Activated naive CD8-positive, alpha-beta T cell (primary cell): Measurements from ENCODE around the gene TMEM38A.
"Not testable (repeated sequence)": the region's sequence is repeated elsewhere in the genome, so short reads cannot be mapped to it uniquely, and the experiment has no call there.

Experiments
- H3K27ac Mint-ChIP-seq: one replicate; pipeline ENCODE4 v1.8.0; 2021; ENCODE audit warnings: mixed read lengths
- H3K27me3 Mint-ChIP-seq: one replicate; pipeline ENCODE4 v1.8.0; 2021; ENCODE audit warnings: mixed read lengths
- H3K36me3 Mint-ChIP-seq: one replicate; pipeline ENCODE4 v1.8.0; 2021; ENCODE audit warnings: mixed read lengths
- H3K4me1 Mint-ChIP-seq: one replicate; pipeline ENCODE4 v1.8.0; 2021; ENCODE audit warnings: low read depth, mixed read lengths
- H3K4me3 Mint-ChIP-seq: one replicate; pipeline ENCODE4 v1.8.0; 2021; ENCODE audit warnings: mild to moderate bottlenecking, mixed read lengths
- H3K9me3 Mint-ChIP-seq: one replicate; pipeline ENCODE4 v1.8.0; 2021; ENCODE audit warnings: low read depth, mixed read lengths

TMEM38A gene

DNA sequence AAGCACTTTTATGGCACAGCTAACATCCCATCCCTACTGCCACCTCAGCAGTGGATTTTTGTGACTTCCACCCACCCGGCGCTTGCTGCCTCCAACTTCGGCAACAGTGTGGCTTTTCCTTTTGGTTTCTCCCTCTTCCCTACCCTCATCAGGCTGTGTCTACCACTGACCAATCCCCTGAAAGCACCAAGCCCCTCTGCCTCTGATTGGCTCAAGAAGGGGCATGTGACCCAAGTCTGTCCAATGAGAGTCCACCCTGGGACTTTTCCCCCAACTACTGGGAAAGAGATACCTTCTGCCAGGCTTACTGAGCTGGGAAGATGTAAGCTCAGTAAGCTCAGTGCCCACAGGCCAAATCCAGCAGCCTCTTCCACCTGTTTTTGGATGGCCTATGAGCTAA is 6.8 kb upstream of the TMEM38A start:
- no peak overlapping the region for H3K27ac Mint-ChIP-seq
- H3K4me1 Mint-ChIP-seq: peaks cover 39% of the 10 kb centered on the region
- H3K36me3 Mint-ChIP-seq: peaks cover 12% of the 10 kb centered on the region
- H3K9me3 Mint-ChIP-seq: no peaks in the 10 kb centered on the region
- no peak overlapping the region for H3K4me3 Mint-ChIP-seq
- H3K27me3 Mint-ChIP-seq: no peaks in the 10 kb centered on the region

DNA sequence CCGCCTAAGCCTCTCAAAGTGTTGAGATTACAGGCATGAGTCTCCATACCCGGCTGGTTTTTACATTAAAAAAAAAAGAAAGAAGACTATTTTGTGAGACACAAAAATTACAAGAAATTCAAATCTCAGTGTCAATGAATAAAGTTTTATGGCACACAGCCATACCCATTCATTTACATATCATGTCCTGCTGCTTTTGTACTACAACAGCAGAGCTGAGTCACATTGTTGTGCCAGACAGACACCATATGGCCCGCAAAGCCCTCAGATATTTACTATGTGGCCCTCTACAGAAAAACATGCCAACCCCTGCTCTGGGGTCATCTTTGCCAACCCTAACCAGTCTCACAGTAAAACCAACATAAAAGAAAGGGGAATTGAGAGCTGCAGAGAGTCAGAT is 6.3 kb upstream of the TMEM38A start:
- no peak overlapping the region for H3K4me3 Mint-ChIP-seq
- H3K27me3 Mint-ChIP-seq: no peaks in the 10 kb centered on the region
- H3K36me3 Mint-ChIP-seq: peaks cover 12% of the 10 kb centered on the region
- H3K4me1 Mint-ChIP-seq: peaks cover 38% of the 10 kb centered on the region
- H3K9me3 Mint-ChIP-seq: no peaks in the 10 kb centered on the region
- H3K27ac Mint-ChIP-seq: no peak overlapping the region

DNA sequence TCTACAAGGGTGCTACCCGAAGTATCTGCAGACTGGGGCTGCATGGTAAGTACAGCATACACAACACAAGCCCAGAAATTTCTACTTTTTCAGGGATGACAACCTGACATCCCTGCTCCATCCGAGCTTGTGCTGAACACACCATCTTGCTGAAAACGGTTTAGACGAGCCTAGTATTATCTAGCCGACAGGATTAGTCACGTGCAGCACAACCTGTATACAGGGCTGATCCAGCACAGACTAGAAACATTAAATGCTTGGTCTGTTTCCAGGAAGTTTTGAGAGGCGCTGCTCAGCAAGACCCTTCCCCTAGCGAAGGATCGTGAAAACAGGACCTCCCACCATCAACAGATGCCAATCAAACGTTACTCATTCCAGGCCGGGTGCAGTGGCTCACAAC is 5.2 kb upstream of the TMEM38A start:
- no peaks in the 10 kb centered on the region for H3K27me3 Mint-ChIP-seq
- no peaks in the 10 kb centered on the region for H3K9me3 Mint-ChIP-seq
- no peak overlapping the region for H3K4me3 Mint-ChIP-seq
- H3K27ac Mint-ChIP-seq: no peak overlapping the region
- H3K4me1 Mint-ChIP-seq: peaks cover 31% of the 10 kb centered on the region
- H3K36me3 Mint-ChIP-seq: peaks cover 12% of the 10 kb centered on the region

DNA sequence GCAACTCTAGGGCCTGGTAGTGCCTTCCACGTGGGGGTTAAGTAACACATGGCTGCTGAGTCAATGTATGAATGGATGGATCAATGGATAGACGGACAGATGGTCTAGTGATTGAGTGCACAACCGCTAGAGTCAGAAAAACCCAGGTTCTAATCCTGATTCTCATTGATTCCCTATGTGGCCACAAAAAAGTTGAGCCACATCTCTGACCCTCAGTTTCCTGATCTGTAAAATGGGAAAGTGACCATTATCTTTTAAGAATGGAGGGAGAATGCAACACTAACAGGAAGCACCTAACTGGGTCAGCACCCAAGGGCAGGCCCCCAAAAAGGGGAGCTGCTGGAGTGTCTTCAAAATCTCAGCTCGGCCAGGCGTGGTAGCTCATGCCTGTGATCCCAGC is 3.6 kb upstream of the TMEM38A start:
- peaks cover 39% of the 10 kb centered on the region for H3K4me1 Mint-ChIP-seq
- H3K36me3 Mint-ChIP-seq: peaks cover 7% of the 10 kb centered on the region
- no peaks in the 10 kb centered on the region for H3K27me3 Mint-ChIP-seq
- peak overlapping the region; percentile 45 for H3K4me3 Mint-ChIP-seq
- H3K9me3 Mint-ChIP-seq: no peaks in the 10 kb centered on the region
- H3K27ac Mint-ChIP-seq: no peak overlapping the region

DNA sequence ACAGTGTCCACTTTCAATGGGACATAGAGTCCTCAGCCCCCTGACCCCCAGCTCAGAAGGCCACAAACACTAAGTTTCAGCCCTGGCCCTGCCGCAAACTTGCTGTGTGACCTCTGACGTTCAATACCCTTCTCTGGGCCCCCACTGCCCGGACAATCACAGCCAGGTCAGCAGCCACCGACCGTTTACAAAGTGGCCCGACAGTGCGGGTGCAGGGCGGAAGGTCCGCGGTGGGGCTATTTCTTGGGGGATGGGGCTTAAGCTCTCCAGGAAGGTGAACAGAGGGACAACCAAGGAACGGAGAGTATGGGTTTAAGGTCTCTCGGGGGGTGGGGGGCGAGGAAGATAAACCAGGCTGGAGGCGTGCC is 1.5 kb upstream of the TMEM38A start:
- peak overlapping the region; percentile 97 for H3K27ac Mint-ChIP-seq
- peak overlapping the region; percentile 99 for H3K4me3 Mint-ChIP-seq
- H3K27me3 Mint-ChIP-seq: no peaks in the 10 kb centered on the region
- no peaks in the 10 kb centered on the region for H3K9me3 Mint-ChIP-seq
- H3K4me1 Mint-ChIP-seq: peaks cover 38% of the 10 kb centered on the region
- H3K36me3 Mint-ChIP-seq: peaks cover 3% of the 10 kb centered on the region

DNA sequence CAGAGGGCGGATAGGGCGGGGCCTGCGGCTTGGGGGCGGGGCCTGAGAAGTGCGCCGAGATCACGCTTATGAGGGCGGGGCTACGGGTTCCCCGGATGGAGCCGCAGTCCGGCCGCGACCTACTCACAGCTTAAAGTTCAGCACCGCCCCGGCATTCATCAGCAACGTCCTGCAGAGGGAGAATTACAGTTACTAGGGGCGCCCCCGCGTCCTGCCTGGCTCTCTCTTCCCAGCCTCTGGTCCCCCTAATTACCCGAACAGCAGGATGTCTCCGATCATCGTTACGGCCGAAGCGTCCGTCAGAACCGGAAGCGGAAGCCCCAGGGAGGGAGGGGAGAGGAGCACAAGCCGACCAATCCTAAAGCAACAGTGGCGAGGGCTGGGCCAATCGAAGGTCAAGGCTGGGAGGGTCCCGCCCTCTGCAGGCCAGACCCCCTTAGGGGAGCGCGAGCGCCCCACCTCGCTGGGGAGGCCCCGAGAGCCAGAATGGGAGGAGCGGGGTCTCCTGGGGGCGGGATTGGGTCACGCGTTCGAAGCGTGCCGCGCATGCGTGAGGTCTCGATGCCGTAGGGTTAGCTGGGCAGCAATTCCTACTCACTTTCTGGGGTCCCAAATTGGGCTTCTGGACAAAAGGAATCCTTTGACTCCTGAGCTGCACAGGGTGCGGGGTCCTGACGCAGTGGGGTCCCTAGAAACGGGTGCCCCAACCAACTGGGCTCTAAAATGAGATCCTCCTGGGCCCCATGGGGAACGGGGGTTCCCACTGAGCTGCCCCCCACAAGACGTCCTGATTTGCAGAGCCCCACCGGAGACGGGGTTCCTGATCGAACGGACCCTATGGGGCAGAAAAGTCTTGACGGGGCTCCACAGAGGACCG is 869 bp upstream of the TMEM38A start, which contains the start of gene SMIM7:
TSS of gene SMIM7 (minus strand) at position 313 of the 877 bp plus-strand sequence. CDS start at position 279, 34 bp downstream.
- Mint-ChIP-seq H3K4me1 (peaks cover 38% of the 10 kb centered on the region), H3K36me3 (peaks cover 3% of the 10 kb centered on the region), H3K27ac (peak within 1 kb of the TSS; percentile 97), H3K9me3 (no peaks in the 10 kb centered on the region), H3K4me3 (peak within 1 kb of the TSS; percentile 99), H3K27me3 (no peaks in the 10 kb centered on the region)

DNA sequence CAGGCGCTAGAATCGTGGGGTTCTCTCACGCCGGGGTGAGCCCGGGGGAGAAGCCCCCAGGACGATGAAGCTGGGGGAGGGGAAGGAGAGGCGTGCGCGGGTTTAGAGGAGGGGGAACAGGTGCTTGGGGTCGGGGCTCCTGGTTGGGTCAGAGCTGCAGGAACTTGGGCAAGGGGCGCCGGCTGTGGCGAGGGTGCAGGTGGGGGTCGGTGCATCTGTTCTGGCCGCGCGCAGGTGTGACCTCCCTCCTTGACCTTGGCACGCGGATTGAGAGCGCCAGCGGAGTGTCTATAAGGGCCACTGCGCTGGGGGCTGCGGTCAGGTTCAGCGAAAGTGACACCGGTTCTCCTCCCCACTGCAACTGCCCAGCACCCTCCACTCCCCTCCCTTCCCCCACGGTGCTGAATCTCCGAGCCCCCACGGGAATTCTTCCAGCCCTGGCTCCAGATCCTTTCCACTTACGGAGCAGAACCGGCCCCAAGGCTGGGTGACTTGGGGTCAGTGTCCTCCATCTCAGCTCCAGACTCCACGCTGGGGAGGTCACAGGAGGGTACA is 618 bp downstream of the TMEM38A start:
- Mint-ChIP-seq H3K27me3 (no peaks in the 10 kb centered on the region), H3K27ac (peak overlapping the region; percentile 66)

DNA sequence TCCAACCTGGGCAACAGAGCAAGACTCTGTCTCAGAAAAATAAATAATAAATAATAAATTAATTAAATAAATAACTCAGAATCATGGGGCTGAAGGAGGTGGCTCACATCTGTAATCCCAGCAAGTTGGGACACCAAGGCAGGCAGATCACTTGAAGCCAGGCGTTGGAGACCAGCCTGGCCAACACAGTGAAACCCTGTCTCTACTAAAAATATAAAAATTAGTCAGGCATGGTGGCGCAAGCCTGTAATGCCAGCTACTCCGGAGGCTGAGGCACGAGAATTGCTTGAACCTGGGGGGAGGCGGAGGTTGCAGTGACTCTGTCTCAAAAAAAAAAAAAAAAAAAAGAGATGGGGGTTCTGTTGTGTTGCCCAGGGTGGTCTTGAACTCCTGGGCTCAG is 7.2 kb downstream of the TMEM38A start:
- Mint-ChIP-seq H3K4me1 (peaks cover 3% of the 10 kb centered on the region), H3K36me3 (no peaks in the 10 kb centered on the region), H3K4me3 (no peak overlapping the region), H3K27me3 (no peaks in the 10 kb centered on the region), H3K27ac (no peak overlapping the region), H3K9me3 (no peaks in the 10 kb centered on the region)

More for the DNA sequence above, 618 bp downstream of the TMEM38A start:
- H3K36me3 Mint-ChIP-seq: peaks cover 3% of the 10 kb centered on the region
- H3K4me1 Mint-ChIP-seq: peaks cover 32% of the 10 kb centered on the region
- no peaks in the 10 kb centered on the region for H3K9me3 Mint-ChIP-seq
- H3K4me3 Mint-ChIP-seq: peak overlapping the region; percentile 83

DNA sequence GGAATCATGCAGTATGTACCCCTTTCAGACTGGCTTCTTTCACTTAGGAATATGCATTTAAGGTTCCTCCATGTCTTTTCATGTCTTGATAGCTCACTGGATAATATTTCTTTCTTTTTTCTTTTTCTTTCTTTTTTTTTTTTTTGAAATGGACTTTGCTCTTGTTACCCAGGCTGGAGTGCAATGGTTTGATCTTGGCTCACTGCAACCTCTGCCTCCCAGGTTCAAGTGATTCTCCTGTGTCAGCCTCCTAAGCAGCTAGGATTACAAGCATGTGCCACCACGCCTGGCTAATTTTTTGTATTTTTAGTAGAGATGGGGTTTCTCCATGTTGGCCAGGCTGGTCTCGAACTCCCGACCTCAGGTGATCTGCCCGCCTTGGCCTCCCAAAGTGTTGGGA is 7.8 kb downstream of the TMEM38A start:
- H3K4me3 Mint-ChIP-seq, H3K36me3 Mint-ChIP-seq, H3K4me1 Mint-ChIP-seq, H3K27me3 Mint-ChIP-seq, H3K9me3 Mint-ChIP-seq, H3K27ac Mint-ChIP-seq: not testable (repeated sequence)

DNA sequence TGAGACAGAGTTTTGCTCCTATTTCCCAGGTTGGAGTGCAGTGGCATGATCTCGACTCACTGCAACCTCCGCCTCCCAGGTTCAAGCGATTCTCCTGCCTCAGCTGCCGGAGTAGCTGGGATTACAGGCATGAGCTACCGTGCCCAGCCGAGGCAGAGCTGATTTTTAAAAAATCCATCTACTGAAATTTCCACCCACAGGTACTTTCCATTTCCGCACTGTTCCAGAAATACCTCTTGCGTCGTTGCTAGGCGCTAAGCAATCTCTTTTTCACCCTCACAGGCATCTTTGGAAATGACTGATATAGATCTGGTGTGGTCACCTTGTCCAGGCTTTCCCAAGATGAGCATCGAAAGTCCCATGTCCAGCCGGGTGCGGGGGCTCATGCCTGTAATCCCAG is 9.4 kb downstream of the TMEM38A start:
- Mint-ChIP-seq H3K27me3 (no peaks in the 10 kb centered on the region), H3K27ac (no peak overlapping the region), H3K4me3 (no peak overlapping the region), H3K36me3 (no peaks in the 10 kb centered on the region), H3K9me3 (no peaks in the 10 kb centered on the region), H3K4me1 (no peaks in the 10 kb centered on the region)

DNA sequence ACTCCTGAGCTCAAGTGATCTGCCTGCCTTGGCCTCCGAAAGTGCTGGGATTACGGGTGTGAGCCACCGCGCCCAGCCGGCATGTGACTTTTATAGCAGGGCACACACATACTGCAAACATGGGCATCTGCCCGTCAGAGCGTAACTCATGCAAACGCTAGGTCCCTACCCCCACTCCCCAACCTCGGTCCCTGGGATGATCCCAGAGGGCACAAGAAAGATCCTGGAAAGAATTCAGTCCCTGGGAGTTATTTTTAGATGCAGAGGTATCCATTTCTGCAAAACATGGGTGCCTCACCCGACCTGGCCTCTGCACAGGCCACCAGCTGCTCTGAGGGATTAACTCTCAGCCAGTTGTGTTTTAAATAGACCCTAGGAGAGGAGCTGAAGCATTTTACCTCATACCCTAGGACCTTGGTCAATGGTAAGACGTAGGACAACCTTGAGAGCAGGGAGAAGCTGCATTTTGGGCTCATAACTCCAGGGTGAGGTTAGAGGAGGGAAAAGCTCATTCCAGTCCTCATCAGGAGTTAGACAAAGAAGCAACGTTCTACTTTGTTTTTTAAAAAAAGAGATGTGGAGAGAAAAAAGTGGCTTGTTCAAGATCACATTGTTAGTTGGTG is 10.8 kb downstream of the TMEM38A start:
- H3K4me1 Mint-ChIP-seq: no peaks in the 10 kb centered on the region

DNA sequence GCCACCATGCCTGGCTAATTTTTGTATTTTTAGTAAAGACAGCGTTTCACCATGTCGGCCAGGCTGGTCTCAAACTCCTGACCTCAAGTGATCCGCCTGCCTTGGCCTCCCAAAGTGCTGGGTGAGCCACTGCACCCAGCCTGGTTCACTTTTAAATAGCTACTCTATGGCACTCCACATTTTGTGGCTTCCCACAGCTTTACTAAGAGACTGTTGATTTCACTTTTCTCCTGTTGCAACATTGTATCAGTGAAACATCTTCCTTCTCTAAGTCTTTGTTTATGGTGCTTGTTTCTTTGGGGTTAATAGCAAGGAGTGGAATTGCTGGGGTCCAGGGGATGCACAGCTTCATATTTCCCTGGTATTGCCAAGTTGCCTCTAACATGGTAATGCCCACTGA is 12.3 kb downstream of the TMEM38A start:
- Mint-ChIP-seq H3K27ac (no peak overlapping the region), H3K4me1 (no peaks in the 10 kb centered on the region), H3K36me3 (no peaks in the 10 kb centered on the region), H3K4me3 (no peak overlapping the region), H3K9me3 (no peaks in the 10 kb centered on the region), H3K27me3 (peaks cover 1% of the 10 kb centered on the region)

More for the DNA sequence above, 10.8 kb downstream of the TMEM38A start:
- Mint-ChIP-seq H3K27me3 (no peaks in the 10 kb centered on the region), H3K4me3 (no peak overlapping the region), H3K9me3 (no peaks in the 10 kb centered on the region), H3K36me3 (no peaks in the 10 kb centered on the region), H3K27ac (no peak overlapping the region)

DNA sequence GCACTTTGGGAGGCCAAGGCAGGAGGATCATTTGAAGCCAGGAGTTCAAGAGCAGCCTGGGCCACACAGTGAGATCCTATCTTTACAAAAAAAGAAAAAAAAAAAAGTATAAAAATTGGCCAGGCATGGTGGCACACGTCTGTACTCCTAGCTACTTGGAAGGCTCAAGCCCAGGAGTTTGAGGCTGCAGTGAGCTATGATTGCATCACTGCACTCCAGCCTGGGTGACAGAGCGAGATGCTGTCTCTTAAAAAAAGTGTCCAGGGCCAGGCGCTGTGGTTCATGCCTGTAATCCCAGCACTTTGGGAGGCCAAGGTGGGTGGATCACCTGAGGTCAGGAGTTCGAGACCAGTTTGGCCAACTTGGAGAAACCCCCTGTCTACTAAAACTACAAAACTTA is 12.9 kb downstream of the TMEM38A start:
- not testable (repeated sequence) for H3K27me3 Mint-ChIP-seq, H3K4me3 Mint-ChIP-seq, H3K9me3 Mint-ChIP-seq, H3K36me3 Mint-ChIP-seq, H3K27ac Mint-ChIP-seq, H3K4me1 Mint-ChIP-seq

DNA sequence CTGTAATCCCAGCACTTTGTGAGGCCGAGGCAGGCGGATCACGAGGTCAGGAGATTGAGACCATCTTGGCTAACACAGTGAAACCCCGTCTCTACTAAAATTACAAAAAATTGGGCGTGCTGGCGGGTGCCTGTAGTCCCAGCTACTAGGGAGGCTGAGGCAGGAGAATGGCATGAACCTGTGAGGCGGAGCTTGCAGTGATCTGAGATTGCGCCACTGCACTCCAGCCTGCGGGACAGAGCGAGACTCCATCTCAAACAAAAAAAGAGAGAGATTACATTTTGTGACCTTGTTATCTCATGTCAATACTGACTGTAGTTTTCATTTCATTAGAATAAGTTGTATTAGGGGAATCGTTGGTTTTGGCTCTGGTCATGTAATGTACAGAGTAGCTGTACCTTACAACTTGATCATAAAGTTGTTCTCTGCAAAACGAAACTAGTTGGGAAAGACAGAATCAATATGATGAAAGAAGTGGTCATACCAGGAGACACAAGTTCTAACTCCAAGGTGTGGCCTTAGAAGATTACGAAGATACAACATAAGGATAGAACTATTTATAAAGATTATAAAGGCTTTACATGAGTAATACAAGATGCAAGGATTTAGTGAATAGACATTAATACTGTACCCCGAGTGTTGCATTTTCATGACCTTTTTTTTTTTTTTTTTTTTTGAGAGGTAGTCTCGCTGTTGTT is 15.3 kb downstream of the TMEM38A start:
- no peaks in the 10 kb centered on the region for H3K4me1 Mint-ChIP-seq
- H3K4me3 Mint-ChIP-seq: no peak overlapping the region
- H3K36me3 Mint-ChIP-seq: peaks cover 4% of the 10 kb centered on the region
- peaks cover 1% of the 10 kb centered on the region for H3K27me3 Mint-ChIP-seq
- no peak overlapping the region for H3K27ac Mint-ChIP-seq
- no peaks in the 10 kb centered on the region for H3K9me3 Mint-ChIP-seq

DNA sequence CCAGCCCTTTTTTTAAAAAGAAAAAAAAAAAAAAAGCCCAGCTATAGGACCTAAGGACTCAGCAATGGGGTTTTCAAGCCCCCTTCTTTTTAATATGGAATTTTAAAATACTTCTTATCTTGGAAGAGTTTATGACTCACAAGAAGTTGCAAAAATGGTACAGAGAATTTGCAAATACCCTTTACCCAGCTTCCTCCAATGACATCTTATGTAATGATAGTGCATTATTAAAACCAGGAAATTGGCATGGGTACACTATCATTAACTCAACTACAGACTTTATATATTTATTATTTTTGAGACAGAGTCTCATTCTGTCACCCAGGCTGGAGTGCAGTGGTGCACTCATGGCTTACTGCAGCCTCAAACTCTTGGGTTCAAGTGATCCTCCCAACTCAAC is 16.1 kb downstream of the TMEM38A start:
- H3K9me3 Mint-ChIP-seq: no peaks in the 10 kb centered on the region
- peaks cover 9% of the 10 kb centered on the region for H3K36me3 Mint-ChIP-seq
- H3K4me3 Mint-ChIP-seq: no peak overlapping the region
- peaks cover 1% of the 10 kb centered on the region for H3K27me3 Mint-ChIP-seq
- H3K4me1 Mint-ChIP-seq: no peaks in the 10 kb centered on the region
- no peak overlapping the region for H3K27ac Mint-ChIP-seq
